ENCODE data around the gene CCDC71. TPM values are rescaled to one million over a fixed set of nuclear protein-coding genes. Genes with fewer than 3 reads are reported as not detected.

CCDC71 gene
- total and polyA plus RNA-seq, 9 of the 15 experiments (the other 6 are each of a cell fraction or from before 2014, with no cell fraction given): 0.13 to 19.3 (median 14.3) TPM

DNA sequence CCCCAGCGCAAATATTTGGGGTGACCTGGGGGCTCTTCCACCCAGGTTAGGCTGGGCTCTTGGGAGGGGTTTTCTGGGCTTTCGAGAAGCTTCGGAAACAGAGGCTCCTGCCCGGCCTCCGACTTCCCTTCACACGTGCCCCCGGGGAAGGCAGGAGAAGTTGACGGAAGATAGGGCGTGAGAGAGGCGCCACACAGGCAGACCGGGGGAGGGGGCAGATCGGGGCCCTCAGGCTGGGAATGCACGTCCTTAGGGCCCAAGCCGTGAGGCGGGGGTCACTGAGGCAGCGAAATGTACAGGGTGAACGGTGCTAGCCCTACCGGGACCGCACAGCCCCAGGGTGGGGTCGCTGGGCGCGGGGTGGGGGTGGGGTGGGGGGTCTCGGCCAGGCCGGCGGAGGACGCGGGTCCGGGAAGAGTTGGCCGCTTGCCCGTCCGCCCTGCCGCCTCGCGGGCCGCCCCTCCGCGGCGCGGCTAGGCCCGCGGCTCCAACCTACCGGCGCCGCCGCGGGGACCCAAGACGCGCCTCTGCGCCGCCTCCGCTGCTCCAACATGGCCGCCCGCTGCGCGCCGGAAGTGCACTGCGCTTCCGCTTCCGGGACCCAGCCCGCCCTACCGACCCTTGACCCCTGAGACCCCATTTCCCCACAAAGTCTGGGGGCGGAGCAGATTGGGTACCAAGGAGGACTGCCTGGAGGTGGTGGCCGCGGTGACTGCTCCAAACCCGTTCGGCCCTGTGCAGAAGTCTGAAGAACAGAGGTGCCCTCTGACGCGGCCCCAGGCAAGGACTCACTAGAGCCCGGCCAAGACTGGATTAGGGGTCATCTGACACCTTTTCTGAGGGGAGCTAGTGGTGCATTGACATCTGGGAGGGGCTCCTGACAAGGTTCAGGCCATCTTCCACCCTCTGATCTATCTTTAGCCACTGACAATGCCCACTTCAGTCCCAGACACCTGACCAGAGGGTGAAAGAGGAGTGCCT, at the start of gene CCDC71 (continued):
- TF ChIP-seq, protein P1, sequence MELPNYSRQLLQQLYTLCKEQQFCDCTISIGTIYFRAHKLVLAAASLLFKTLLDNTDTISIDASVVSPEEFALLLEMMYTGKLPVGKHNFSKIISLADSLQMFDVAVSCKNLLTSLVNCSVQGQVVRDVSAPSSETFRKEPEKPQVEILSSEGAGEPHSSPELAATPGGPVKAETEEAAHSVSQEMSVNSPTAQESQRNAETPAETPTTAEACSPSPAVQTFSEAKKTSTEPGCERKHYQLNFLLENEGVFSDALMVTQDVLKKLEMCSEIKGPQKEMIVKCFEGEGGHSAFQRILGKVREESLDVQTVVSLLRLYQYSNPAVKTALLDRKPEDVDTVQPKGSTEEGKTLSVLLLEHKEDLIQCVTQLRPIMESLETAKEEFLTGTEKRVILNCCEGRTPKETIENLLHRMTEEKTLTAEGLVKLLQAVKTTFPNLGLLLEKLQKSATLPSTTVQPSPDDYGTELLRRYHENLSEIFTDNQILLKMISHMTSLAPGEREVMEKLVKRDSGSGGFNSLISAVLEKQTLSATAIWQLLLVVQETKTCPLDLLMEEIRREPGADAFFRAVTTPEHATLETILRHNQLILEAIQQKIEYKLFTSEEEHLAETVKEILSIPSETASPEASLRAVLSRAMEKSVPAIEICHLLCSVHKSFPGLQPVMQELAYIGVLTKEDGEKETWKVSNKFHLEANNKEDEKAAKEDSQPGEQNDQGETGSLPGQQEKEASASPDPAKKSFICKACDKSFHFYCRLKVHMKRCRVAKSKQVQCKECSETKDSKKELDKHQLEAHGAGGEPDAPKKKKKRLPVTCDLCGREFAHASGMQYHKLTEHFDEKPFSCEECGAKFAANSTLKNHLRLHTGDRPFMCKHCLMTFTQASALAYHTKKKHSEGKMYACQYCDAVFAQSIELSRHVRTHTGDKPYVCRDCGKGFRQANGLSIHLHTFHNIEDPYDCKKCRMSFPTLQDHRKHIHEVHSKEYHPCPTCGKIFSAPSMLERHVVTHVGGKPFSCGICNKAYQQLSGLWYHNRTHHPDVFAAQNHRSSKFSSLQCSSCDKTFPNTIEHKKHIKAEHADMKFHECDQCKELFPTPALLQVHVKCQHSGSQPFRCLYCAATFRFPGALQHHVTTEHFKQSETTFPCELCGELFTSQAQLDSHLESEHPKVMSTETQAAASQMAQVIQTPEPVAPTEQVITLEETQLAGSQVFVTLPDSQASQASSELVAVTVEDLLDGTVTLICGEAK (IDR thresholded peaks at IDR 0.05): peak; percentile 97
- TF ChIP-seq, protein P1 (CRISPR knock-in tag; IDR thresholded peaks at IDR 0.05): no peak
- TF ChIP-seq ZNF644 (tag; IDR thresholded peaks at IDR 0.05; ENCODE audit: low read depth) (0 out of 2 replicates have a peak, but pooled peaks have one; percentile 72), ZBTB7A (IDR thresholded peaks at IDR 0.05; ENCODE audit: borderline replicate concordance, control insufficient read depth, low read depth, low read length) (peak; percentile 99), CCAR2 (IDR thresholded peaks at IDR 0.05; ENCODE audit: low read depth, low read length) (no peak), MAZ (CRISPR knock-in tag; conservative IDR thresholded peaks at IDR 0.05 in 1 of 2, IDR thresholded peaks at IDR 0.05 in 1 of 2) (peak in 1 of 2 experiments; percentile 32; a peak in 2 of 4 replicates), ATF7 (IDR thresholded peaks at IDR 0.05) (0 out of 2 replicates have a peak, but pooled peaks have one; percentile 12), ZFX (CRISPR knock-in tag; IDR thresholded peaks at IDR 0.05) (peak; percentile 46; the same call in 1 of the 2 replicates), KLF13 (tag; IDR thresholded peaks at IDR 0.05; ENCODE audit: borderline replicate concordance, low read depth) (0 out of 2 replicates have a peak, but pooled peaks have one; percentile 36), FOXJ2 (tag; IDR thresholded peaks at IDR 0.05) (0 out of 2 replicates have a peak, but pooled peaks have one; percentile 51)
